Gastroesophageal sphincter (tissue), 3 donors: Measurements from ENCODE around the gene EXD2.

Source experiments
- POLR2A ChIP-seq, 2 donors: fragments of 450-650 bp; IDR thresholded peaks; one replicate each; pipeline ENCODE4 v1.6.1; 2017; ENCODE audit warnings: antibody characterized with exemption in 2 of 2, mild to moderate bottlenecking in 2 of 2, moderate library complexity in 1 of 2
- POLR2AphosphoS5 ChIP-seq: sonication (generic); formaldehyde crosslinking; IDR thresholded peaks from one replicate; pipeline ENCODE4 v1.6.1; 2017; ENCODE audit warnings: antibody characterized with exemption
- TF ChIP-seq, protein P1 (sequence below), 4 experiments: fragments of 200-600 bp in 2 of 4; fragments of 450-650 bp in 2 of 4; sonication (generic) in 1 of 4; IDR thresholded peaks; one replicate each; pipeline ENCODE4 v1.5.1; 2017 to 2019; ENCODE audit warnings: antibody characterized with exemption in 4 of 4, mild to moderate bottlenecking in 2 of 4, moderate library complexity in 2 of 4

DNA sequence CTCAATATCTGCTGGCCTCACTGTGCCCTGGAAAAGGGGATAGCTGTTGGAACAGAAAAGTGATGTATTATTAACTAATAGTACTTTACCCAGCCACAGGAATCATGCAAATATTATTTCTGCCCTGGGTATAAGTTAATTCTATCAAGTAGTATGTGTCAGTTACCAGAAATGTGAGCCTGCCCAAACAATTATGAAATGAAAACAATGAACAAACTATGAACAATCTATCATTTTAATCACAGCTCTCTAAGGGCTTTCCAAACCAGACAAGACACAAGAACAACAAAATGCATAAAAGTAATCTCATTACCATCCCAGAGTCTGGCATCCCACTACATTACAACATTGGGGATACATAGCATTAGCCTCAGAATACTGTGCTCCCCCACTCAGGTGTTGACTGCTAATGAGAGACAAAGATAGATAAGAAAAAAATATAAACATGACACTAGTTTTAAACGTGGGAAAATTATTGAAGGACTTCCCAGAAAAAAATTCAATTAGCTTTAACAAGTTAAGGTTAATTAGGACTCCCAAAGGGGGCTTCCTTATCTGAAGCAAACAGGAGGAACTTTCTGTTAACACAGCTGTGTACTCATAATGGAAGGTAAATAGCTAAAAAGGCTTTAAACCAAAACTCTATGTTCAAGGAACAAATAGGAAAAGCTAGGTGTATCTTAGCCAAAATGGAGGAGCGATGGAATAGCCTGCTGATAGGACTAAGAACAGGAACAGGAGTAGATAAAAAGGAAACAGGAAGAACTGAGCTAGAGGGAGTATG is 41.6 kb upstream of the EXD2 start:
- TF ChIP-seq, protein P1, sequence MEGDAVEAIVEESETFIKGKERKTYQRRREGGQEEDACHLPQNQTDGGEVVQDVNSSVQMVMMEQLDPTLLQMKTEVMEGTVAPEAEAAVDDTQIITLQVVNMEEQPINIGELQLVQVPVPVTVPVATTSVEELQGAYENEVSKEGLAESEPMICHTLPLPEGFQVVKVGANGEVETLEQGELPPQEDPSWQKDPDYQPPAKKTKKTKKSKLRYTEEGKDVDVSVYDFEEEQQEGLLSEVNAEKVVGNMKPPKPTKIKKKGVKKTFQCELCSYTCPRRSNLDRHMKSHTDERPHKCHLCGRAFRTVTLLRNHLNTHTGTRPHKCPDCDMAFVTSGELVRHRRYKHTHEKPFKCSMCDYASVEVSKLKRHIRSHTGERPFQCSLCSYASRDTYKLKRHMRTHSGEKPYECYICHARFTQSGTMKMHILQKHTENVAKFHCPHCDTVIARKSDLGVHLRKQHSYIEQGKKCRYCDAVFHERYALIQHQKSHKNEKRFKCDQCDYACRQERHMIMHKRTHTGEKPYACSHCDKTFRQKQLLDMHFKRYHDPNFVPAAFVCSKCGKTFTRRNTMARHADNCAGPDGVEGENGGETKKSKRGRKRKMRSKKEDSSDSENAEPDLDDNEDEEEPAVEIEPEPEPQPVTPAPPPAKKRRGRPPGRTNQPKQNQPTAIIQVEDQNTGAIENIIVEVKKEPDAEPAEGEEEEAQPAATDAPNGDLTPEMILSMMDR (IDR thresholded peaks at IDR 0.05): no peak
- no peak for TF ChIP-seq POLR2A (IDR thresholded peaks at IDR 0.05)
- no peak for TF ChIP-seq POLR2AphosphoS5
